Right lobe of liver (tissue), 6 donors: ENCODE data around the gene WDR82. TPM values are rescaled to one million over a fixed set of nuclear protein-coding genes. Genes with fewer than 3 reads are reported as not detected.

Experiments used
- ATAC-seq, 4 donors: fragments of 200-7000 bp; cut with Tn5 transposase; one replicate each; pipeline ENCODE4 v1.9.1; 2020; ENCODE audit warnings: mild to moderate bottlenecking in 4 of 4, moderate library complexity in 4 of 4
- DNase-seq, 3 donors: peaks; one replicate each; pipeline ENCODE4 v3.0.0-alpha.2; 2020
- H3K27ac ChIP-seq, 3 donors: fragments of 200-600 bp; one replicate each; pipeline ENCODE4 v1.8.0; 2022
- H3K27me3 ChIP-seq, 2 donors: fragments of 200-600 bp; one replicate each; pipeline ENCODE4 v1.8.0; 2022
- H3K36me3 ChIP-seq, 4 donors: fragments of 200-600 bp; sonication (generic) in 1 of 4; one replicate each; pipeline versions ENCODE4 v1.5.1 to v1.8.0; 2017 to 2022; ENCODE audit warnings: control low read depth in 1 of 4
- H3K4me1 ChIP-seq, 4 donors: fragments of 200-600 bp; sonication (generic) in 1 of 4; one replicate each; pipeline versions ENCODE4 v1.5.1 to v1.8.0; 2017 to 2022; ENCODE audit warnings: control low read depth in 1 of 4
- H3K4me3 ChIP-seq, 3 donors: fragments of 200-600 bp; one replicate each; pipeline ENCODE4 v1.8.0; 2022
- H3K9me3 ChIP-seq, 4 donors: fragments of 200-600 bp; sonication (generic) in 1 of 4; one replicate each; pipeline versions ENCODE4 v1.5.1 to v1.8.0; 2017 to 2022; ENCODE audit warnings: control low read depth in 1 of 4
- CTCF ChIP-seq, 4 donors: fragments of 200-600 bp in 3 of 4; fragments of 450-650 bp in 1 of 4; IDR thresholded peaks; one replicate each; pipeline versions ENCODE4 v1.5.1 to v1.8.0; 2016 to 2022; ENCODE audit warnings: antibody characterized with exemption in 4 of 4, mild to moderate bottlenecking in 2 of 4
- POLR2A ChIP-seq: fragments of 450-650 bp; IDR thresholded peaks from one replicate; pipeline ENCODE4 v1.6.1; 2017; ENCODE audit warnings: antibody characterized with exemption, mild to moderate bottlenecking
- WGBS: methylation state at CpG from one replicate; pipeline ENCODE4 v1.1.6; 2018; ENCODE audit warnings: low coverage, low lambda C conversion rate; ENCODE audit not compliant: insufficient coverage; ENCODE audit errors: missing lambda C conversion rate; 5-methylcytosine and 5-hydroxymethylcytosine counted together
- intact Hi-C, 2 donors: fragments of 100-400 bp; cut with DNase I; formaldehyde crosslinking; loops; one replicate each; pipeline versions ENCODE4 v1.11.2 to v1.14.1; 2022
- total RNA-seq, 6 experiments: library from RNA; depleted of rRNA in 2 of 6; stranded (reverse); fragments of >200 nt in 2 of 6; fragmentation: NEBNext Ultra II Directional in 3 of 6; extraction: Animal tissue kit (Norgen Biotek cat#: 25700) in 3 of 6; gene quantifications; one replicate each; pipeline versions ENCODE4 v1.1.0 to v1.2.4, GENCODE V29; 2016 to 2023
- donor health status: DM: no; HTN: yes; CAD: no.
- donor health status: DM: no; HTN: no; CAD: no.
- donor health status: DM: no; HTN: no; CAD: no.
- donor health status: DM: no; HTN: yes; CAD: no.
- donor health status: DM: no; HTN: yes; CAD: no.

Gene WDR82
- total RNA-seq, 6 experiments from 2014 or later = 14.1 to 25.2 (median 20.7) TPM

GRCh38 chr3:52290596-52291507 is 12.4 kb upstream of the WDR82 start:
- intact Hi-C loops = loop anchor here in 1 of 2 donors (5.0 kb wide), 1 partner anchor 51 kb away; no protein-coding TSS in a partner anchor
- DNase-seq (no peak), ATAC-seq (no peak)
- Histone ChIP-seq H3K27me3 (no peaks in the 10 kb centered on the region), H3K27ac (peak overlapping the region; percentile 28 to 100 (median 73)), H3K4me1 (peaks cover 0 to 70% (median 26%) of the 10 kb centered on the region in 4 donors), H3K36me3 (peaks cover 0 to 19% (median 8%) of the 10 kb centered on the region in 4 donors), H3K9me3 (no peaks in the 10 kb centered on the region), H3K4me3 (peak overlapping the region; percentile 50 to 97 (median 77))
- WGBS = 33% methylated on average over 4 of the region's 23 CpGs
- TF ChIP-seq POLR2A (no peak), CTCF (IDR thresholded peaks at IDR 0.05) (no peak)

- Histone ChIP-seq H3K27ac (peak overlapping the region; percentile 56 to 100 (median 99)), H3K4me1 (peaks cover 0 to 67% (median 30%) of the 10 kb centered on the region in 4 donors), H3K36me3 (peaks cover 0 to 19% (median 8%) of the 10 kb centered on the region in 4 donors), H3K27me3 (no peaks in the 10 kb centered on the region), H3K4me3 (peak overlapping the region; percentile 50 to 97 (median 77)), H3K9me3 (no peaks in the 10 kb centered on the region)
- intact Hi-C loops = loop anchor here in 1 of 2 donors (5.0 kb wide), 1 partner anchor 52 kb away; no protein-coding TSS in a partner anchor
- WGBS = 29% methylated on average over 2 of the region's 15 CpGs
- ATAC-seq (peak; percentile 49 to 74 (median 60)), DNase-seq (peak; percentile 82 to 96 (median 89))
- TF ChIP-seq CTCF (IDR thresholded peaks at IDR 0.05) (no peak), POLR2A (peak; percentile 80)
Measured at GRCh38 chr3:52289747-52290595, 11.5 kb upstream of the WDR82 start.

GRCh38 chr3:52289338-52289746 is 10.9 kb upstream of the WDR82 start:
- H3K4me1 ChIP-seq = peaks cover 0 to 68% (median 28%) of the 10 kb centered on the region in 4 donors
- H3K4me3 ChIP-seq = peak overlapping the region in 2 of 3 donors; percentile 89 to 90
- WGBS = 50% methylated on average over 1 of the region's 1 CpG

More at GRCh38 chr3:52289338-52289746, 10.9 kb upstream of the WDR82 start:
- ATAC-seq (peak; percentile 1 to 31 (median 26)), DNase-seq (peak in 1 of 3 donors; percentile 85)
- H3K36me3 ChIP-seq = peaks cover 0 to 19% (median 8%) of the 10 kb centered on the region in 4 donors
- peak; percentile 49 for TF ChIP-seq POLR2A
- TF ChIP-seq CTCF (IDR thresholded peaks at IDR 0.05) = no peak
- H3K9me3 ChIP-seq = no peaks in the 10 kb centered on the region
- intact Hi-C loops = no loop called here
- H3K27ac ChIP-seq = peak overlapping the region; percentile 56 to 100 (median 99)
- no peaks in the 10 kb centered on the region for H3K27me3 ChIP-seq
